ENCODE results near the gene VMAC.
A peak's percentile ranks its signal among the peaks of the same experiment; 100 is the strongest.

VMAC gene

GRCh38 chr19:5913739-5914357, 9.2 kb downstream of the VMAC start, which contains the start of gene CAPS:
Gene CAPS (plus strand): TSS chr19:5914254. CDS start chr19:5914407, 153 bp downstream.
- Mint-ChIP-seq H3K27ac (peak within 1 kb of the TSS; percentile 76 to 85), H3K9me3 (no peaks in the 10 kb centered on the region), H3K27me3 (no peaks in the 10 kb centered on the region), H3K4me3 (no peak within 1 kb of the TSS), H3K4me1 (no peaks in the 10 kb centered on the region)
- ATAC-seq (no peak), DNase-seq (no peak)

GRCh38 chr19:5914358-5914774, 9.7 kb downstream of the VMAC start:
- H3K4me3 Mint-ChIP-seq, result no peak overlapping the region
- H3K27ac Mint-ChIP-seq, result peak overlapping the region; percentile 40 to 85
- no peaks in the 10 kb centered on the region for H3K4me1 Mint-ChIP-seq

GRCh38 chr19:5914946-5915781, 10.5 kb downstream of the VMAC start:
- DNase-seq (no peak), ATAC-seq (peak; percentile 23)
- H3K4me3 Mint-ChIP-seq, result no peak overlapping the region
- H3K9me3 Mint-ChIP-seq, result no peaks in the 10 kb centered on the region
- peak overlapping the region in 1 of 2 donors; percentile 85 for H3K27ac Mint-ChIP-seq
- no peaks in the 10 kb centered on the region for H3K27me3 Mint-ChIP-seq
- no peaks in the 10 kb centered on the region for H3K4me1 Mint-ChIP-seq

More at GRCh38 chr19:5914358-5914774, 9.7 kb downstream of the VMAC start:
- ATAC-seq, result peak; percentile 7
- DNase-seq, result no peak
- H3K9me3 Mint-ChIP-seq, result no peaks in the 10 kb centered on the region
- no peaks in the 10 kb centered on the region for H3K27me3 Mint-ChIP-seq

GRCh38 chr19:5915782-5916165, 11.1 kb downstream of the VMAC start:
- ATAC-seq, result peak; percentile 26
- H3K27ac Mint-ChIP-seq, result no peak overlapping the region

DNA sequence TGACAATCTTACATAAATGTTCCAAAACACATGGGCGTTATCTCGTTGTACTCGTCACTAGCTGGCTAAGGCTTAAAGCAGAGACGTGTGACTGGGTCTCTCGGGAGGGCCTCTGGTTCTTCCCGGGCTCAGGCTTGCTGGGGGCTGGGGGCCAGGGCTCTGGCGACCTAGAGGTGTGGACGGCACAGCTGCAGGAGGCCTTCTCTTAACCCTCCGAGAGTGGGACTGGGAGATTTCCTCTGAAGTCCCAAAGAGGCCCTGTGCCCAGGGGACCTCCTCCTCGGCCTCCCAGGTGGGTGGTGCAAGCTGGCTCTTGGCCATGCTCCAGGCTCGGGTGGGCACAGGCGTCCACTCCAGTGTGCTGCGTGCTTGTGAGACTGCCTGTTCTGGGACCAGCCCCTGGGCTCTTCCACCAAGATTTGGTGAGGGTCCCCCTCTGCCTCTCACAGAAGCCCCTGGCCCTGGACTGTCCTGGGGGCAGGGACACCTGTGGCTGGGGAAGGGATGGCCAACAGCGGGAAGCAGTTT, 11.6 kb downstream of the VMAC start:
- Mint-ChIP-seq H3K27me3 (no peaks in the 10 kb centered on the region), H3K4me1 (no peaks in the 10 kb centered on the region), H3K27ac (no peak overlapping the region), H3K9me3 (no peaks in the 10 kb centered on the region), H3K4me3 (no peak overlapping the region)
- no peak for ATAC-seq
- no peak for DNase-seq

More at GRCh38 chr19:5915782-5916165, 11.1 kb downstream of the VMAC start:
- DNase-seq, result no peak
- Mint-ChIP-seq H3K9me3 (no peaks in the 10 kb centered on the region), H3K27me3 (no peaks in the 10 kb centered on the region), H3K4me1 (no peaks in the 10 kb centered on the region), H3K4me3 (no peak overlapping the region)

DNA sequence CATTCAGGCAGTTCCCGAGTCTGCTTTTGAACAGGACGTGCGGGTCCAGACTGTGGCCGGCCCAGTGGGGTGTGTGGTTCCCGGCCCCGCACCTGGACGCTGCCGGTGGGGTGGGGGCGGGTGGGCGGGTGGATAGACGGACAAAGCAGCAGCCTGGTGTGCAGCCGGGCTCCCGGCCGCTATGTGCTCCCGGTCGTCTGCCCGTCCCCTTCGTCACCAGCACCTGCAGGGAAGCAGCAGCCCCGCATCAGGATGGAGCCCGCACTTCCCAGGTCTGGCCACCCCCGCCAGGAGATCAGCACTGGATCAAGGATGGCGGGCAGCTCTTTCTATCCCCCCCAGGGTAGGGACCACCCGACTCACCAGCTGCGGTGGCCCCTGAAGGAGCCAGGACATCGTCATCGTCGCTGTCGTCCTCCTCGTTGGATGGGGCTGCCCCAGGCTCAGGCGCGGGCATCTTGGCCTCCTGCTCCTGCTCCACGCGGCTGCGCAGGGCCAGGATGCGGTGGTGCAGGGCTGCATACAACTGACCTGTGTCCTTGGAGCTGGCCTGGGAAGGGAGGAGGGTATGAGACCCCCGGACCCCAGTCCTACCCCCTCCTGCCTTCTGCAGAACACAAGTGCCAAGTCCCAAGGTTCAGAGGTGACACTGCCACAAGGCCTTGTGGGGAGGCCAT, 12.9 kb downstream of the VMAC start:
- Mint-ChIP-seq H3K9me3 (no peaks in the 10 kb centered on the region), H3K27me3 (no peaks in the 10 kb centered on the region), H3K4me1 (no peaks in the 10 kb centered on the region), H3K27ac (no peak overlapping the region), H3K4me3 (no peak overlapping the region)
- DNase-seq (no peak), ATAC-seq (no peak)

- ATAC-seq, result no peak
- no peaks in the 10 kb centered on the region for H3K4me1 Mint-ChIP-seq
These were observed 13.9 kb downstream of the VMAC start for GRCh38 chr19:5918463-5919079.

DNA sequence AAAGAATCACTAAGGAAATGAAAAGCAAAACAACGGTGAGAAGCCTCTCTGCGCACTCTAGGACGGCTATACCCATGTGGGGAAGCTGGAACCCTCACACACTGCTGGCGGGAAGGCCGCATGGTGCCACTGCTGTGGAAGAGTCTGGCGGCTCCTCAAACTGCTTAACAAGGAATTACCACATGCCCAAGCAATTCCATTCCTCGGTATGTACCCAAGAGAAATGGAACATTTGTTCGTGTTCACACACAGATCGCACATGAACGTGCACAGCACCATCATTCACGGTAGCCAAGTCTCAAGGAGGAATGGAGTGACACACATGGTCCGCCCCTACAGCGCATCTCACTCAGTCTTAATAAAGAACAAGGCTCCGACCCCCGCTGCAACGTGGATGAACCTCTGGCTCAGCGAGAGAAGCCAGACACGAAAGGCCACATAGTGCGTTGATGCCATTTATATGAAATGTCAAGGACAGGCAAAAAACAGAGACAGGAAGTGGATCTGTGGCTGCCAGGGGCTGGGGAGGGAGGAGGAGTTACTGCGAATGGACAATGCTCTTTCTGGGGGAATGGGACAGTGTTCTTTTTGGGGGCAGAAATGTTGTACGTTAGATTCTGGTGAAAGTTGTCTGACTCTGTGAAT, 17.0 kb downstream of the VMAC start:
- ATAC-seq (no peak), DNase-seq (no peak)
- H3K9me3 Mint-ChIP-seq, result no peaks in the 10 kb centered on the region
- no peaks in the 10 kb centered on the region for H3K27me3 Mint-ChIP-seq
- peak overlapping the region in 1 of 2 donors; percentile 6 for H3K27ac Mint-ChIP-seq
- no peaks in the 10 kb centered on the region for H3K4me1 Mint-ChIP-seq
- H3K4me3 Mint-ChIP-seq, result no peak overlapping the region

More at GRCh38 chr19:5918463-5919079, 13.9 kb downstream of the VMAC start:
- Mint-ChIP-seq H3K27ac (peak overlapping the region in 1 of 2 donors; percentile 87), H3K27me3 (no peaks in the 10 kb centered on the region), H3K9me3 (no peaks in the 10 kb centered on the region), H3K4me3 (no peak overlapping the region)
- DNase-seq, result no peak

GRCh38 chr19:5922161-5922545, 17.5 kb downstream of the VMAC start:
- Mint-ChIP-seq H3K4me1 (no peaks in the 10 kb centered on the region), H3K27ac (no peak overlapping the region), H3K9me3 (no peaks in the 10 kb centered on the region), H3K27me3 (no peaks in the 10 kb centered on the region), H3K4me3 (no peak overlapping the region)
- ATAC-seq, result no peak
- no peak for DNase-seq

GRCh38 chr19:5923356-5923755, 18.7 kb downstream of the VMAC start:
- Mint-ChIP-seq H3K27ac (peak overlapping the region in 1 of 2 donors; percentile 89), H3K9me3 (no peaks in the 10 kb centered on the region), H3K4me3 (no peak overlapping the region), H3K27me3 (no peaks in the 10 kb centered on the region), H3K4me1 (no peaks in the 10 kb centered on the region)
- ATAC-seq (no peak), DNase-seq (no peak)

- H3K27me3 Mint-ChIP-seq, result no peaks in the 10 kb centered on the region
- DNase-seq (no peak), ATAC-seq (no peak)
- no peaks in the 10 kb centered on the region for H3K4me1 Mint-ChIP-seq
- no peak overlapping the region for H3K4me3 Mint-ChIP-seq
- H3K9me3 Mint-ChIP-seq, result no peaks in the 10 kb centered on the region
- no peak overlapping the region for H3K27ac Mint-ChIP-seq
These were observed 21.3 kb downstream of the VMAC start for GRCh38 chr19:5925830-5926427.

- Mint-ChIP-seq H3K4me3 (no peak overlapping the region), H3K9me3 (no peaks in the 10 kb centered on the region), H3K4me1 (no peaks in the 10 kb centered on the region), H3K27ac (no peak overlapping the region), H3K27me3 (no peaks in the 10 kb centered on the region)
- DNase-seq (no peak), ATAC-seq (no peak)
These were observed 22.2 kb downstream of the VMAC start for GRCh38 chr19:5926641-5927440.

DNA sequence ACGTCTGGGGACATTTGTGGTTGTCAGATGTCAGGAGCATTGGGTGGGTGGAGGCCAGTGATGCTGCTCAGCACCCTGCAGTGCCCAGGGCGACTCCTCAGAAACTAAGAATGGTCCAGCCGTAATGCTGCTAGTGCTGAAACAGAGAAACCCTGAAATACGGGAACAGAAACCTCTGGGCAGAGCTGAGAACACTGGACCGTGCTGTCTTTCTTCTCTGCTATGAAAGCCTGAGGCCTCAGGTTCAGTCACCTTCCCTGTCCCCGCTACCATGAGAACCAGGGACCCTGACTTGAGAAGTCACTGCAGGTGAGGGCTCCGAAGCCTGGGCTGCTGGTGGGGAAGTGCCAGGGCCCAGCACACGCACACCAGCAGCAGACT, 22.8 kb downstream of the VMAC start:
- Mint-ChIP-seq H3K4me1 (no peaks in the 10 kb centered on the region), H3K4me3 (no peak overlapping the region), H3K9me3 (no peaks in the 10 kb centered on the region), H3K27ac (no peak overlapping the region), H3K27me3 (no peaks in the 10 kb centered on the region)
- ATAC-seq (no peak), DNase-seq (no peak)

DNA sequence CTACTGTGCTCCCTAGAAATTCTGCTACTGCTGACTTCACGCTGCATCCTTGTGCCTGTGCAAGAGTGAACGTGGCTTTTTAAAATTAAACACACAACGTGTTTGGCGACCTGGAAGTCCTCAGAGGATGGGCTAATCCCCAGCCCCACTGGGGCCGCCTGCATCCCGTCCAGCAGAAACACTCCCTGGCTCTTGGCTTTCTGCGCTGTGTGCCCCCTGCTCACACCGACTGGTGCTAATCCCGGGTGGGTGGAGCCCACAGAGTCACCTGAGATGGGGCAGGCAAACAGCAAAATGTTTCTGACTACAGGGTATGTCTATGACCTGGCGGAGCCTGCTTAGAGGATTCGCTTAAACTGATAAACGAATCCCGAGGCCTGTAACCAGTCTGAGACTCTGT, 24.5 kb downstream of the VMAC start:
- Mint-ChIP-seq H3K9me3 (no peaks in the 10 kb centered on the region), H3K4me3 (no peak overlapping the region), H3K4me1 (no peaks in the 10 kb centered on the region), H3K27me3 (no peaks in the 10 kb centered on the region), H3K27ac (peak overlapping the region in 1 of 2 donors; percentile 82)
- ATAC-seq, result no peak
- no peak for DNase-seq

Data from stimulated activated naive CD8-positive, alpha-beta T cell treated with anti-CD3 and anti-CD28 coated beads, Interleukin-15, amount 100 ng/mL, for 72 hours (primary cell).